Eye (tissue), 1 donor: ENCODE data around the gene EPHB1.

Experiments used
- DNase-seq: peaks from one replicate; pipeline ENCODE4 v3.0.0-alpha.2; 2015

EPHB1 gene

DNA sequence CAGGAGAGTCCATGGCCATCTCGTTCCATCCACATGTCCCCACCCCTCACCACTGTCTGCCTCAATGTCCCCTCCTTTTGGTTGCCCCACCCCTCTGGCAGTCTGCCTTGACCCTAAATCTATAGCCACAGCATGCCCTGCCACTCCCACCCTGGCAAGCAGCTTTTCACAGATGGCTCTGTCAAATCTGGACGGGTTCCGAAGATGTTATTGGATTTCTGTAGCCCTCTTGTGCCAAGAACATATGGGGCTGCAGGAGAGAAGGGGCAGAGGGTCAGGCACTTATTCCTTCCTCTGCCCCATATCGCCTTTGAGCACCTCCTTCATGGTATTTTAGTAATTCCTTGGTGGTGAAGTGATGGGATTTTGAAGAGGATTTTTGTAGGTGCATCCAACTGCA, 57.1 kb downstream of the EPHB1 start:
- DNase-seq, result no peak

GRCh38 chr3:134852893-134853351, 57.9 kb downstream of the EPHB1 start:
- DNase-seq, result no peak

DNA sequence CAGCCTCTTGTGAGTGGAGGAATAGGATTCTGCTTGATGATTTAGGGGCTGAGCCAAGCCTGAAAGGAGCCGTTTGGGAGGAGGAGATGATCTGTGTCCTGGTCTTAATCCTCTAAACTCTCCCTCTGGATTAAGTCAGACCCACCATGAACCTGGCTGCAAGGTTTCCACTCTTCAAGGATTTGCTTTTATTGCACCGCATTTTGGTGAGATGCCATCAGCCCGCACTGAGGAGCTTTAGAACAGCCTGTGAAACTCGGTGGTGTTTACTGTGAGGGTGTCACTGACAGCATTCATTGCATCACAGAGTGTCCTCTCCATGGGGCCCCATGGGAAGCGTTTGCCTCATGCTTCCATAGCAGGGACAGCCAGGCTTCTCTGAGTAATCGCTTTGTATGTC, 59.2 kb downstream of the EPHB1 start:
- peak; percentile 21 for DNase-seq

- no peak for DNase-seq
These were observed 62.3 kb downstream of the EPHB1 start for GRCh38 chr3:134857356-134857755.

DNA sequence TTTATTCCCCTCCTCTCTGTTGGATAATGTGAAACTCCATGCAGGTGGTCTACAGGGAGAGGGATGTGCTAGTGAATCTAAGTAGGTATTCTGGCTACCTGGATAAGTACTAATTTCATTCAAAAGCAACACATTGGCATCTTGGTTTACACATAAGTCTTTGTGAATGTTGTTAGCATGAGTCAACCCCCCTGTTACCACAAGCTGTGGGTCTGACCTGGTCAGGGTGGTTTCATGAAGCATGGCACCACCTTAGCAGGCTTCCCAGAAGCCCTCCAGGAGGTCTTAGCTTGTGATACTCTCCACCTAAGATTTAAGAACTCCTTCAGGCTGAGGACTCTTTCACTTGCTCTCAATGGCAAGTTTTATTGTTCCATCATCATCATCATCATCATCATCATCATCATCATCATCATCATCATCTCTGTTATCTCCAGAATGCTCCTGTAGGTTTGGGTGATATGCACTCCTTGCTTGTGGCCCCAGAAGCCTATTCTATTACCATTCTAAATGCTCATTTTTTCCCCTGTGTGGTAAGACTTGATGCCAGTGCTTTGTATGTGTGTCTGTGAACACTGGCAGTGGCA, 62.8 kb downstream of the EPHB1 start:
- DNase-seq, result no peak

GRCh38 chr3:134858441-134859035, 63.5 kb downstream of the EPHB1 start:
- DNase-seq, result no peak

DNA sequence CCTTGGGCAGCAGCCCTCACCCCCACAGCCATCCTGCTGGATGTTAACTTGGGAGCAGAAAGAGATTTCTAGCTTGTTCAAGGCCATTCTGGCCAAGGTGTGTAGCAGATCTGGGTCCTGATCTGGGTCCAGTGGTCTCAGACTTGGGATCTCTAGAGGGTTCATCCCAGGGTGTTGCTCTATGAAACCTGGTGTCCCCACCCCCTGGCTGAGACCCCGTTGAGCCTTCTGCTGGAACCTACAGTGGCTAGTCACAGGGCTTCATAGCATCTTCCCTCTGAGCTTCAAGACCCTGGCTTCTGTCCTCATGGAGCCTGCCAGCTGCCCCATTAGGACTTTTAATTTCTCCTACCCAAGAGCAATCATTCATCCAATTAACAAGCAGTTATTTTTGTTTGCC, 64.3 kb downstream of the EPHB1 start:
- no peak for DNase-seq

GRCh38 chr3:134860141-134860540, 65.1 kb downstream of the EPHB1 start:
- no peak for DNase-seq

DNA sequence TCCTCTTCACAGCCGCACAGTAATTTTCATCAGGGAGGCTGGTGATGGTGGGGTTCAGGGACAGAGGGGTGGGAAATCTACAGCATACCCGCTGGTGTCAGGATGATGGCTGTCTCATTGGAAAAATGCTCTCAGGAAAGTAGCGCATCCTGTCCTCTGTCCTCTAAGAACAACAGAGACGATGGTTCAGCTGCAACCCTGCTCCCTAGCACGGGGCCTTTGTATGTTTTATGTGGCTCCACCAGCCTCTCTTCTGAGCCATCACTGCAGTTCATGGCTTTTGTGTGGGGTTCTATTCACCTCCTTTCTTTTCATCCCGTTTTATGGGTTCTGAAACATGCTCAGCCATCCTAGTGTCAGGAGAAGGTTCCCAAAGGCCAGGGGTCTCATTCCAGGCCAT, 68.9 kb downstream of the EPHB1 start:
- DNase-seq, result no peak

DNA sequence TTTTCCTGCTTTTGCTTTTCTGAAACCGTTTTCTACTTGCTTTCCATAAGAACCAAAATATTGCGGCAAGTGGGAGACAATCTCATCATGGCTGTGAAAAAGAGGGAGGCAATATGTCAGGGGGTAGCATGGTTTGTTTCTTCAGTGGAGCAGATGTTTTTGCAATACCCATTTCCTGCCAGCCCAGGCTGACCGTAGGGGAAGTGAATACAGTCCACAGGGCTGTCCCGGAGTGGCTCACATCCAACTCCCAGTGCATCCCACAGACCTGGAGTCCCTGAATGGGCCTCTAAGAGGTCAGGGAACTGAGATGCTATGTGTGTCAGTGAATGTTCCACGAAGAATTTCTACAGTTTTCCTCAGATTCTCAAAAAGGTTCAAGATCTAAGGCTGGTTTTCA, 69.6 kb downstream of the EPHB1 start:
- DNase-seq, result no peak

GRCh38 chr3:134867277-134867676, 72.2 kb downstream of the EPHB1 start:
- DNase-seq, result no peak

- DNase-seq, result no peak
These were observed 74.2 kb downstream of the EPHB1 start for GRCh38 chr3:134869153-134869726.

DNA sequence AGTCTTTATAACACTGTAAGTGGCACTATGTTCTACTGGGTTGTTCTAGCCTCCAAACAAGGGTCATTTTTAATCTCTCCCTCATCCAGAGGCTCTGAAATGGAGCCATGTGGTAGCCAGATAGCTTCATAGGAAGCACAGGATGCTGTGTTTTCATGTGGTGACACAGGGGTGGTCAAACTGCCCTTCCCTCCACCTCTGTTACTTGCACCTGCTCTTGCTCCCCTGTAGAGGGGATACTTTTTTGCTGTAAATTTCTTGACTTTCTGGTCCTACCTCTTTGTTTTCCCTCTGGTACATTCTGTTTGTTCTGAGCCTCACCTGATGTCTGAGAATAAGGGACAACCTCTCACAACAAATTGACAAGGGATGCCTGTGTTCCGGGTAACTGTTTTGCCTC, 76.8 kb downstream of the EPHB1 start:
- DNase-seq, result no peak

DNA sequence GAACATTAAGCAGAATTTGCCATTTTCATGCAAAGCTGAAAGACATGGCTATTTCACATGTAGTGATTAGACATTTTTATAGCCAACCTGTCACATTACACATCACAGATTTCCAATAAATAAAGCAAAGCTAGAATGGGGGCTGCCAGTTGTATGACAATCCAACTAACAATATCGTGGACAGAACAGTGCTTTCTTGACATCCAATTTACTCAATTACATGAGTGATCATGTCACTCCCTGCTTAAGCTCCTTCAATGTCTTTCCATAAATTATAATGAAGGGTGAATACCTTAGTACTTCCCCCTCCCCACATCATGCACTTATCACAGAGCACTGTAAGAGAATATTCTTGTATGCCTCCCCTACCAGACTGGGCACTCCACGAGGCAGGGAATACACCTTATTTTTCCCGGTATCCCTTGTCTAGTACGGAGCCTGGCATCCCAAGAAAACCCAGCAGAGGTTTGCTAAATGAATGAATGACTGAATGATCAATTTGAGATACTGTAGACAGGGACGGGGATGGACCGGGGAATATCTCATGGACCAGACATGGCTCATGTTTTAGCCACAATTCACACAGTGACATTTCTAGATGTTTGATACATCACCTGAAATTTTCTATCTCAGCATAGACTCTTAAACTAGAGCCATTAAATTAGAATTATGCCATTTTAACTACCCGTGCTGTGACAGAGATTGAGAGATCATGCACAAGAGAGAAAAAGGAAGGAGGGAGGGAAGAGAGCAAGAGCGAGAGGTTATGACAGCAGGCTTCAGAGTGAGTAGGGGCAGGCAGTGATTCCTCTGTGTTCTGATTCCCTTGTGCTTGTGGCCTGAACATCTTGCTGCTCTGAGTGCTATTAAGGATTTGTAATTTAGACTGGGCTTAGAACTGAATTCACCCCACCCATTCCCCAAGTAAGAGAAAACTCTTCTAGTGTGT, 77.7 kb downstream of the EPHB1 start:
- no peak for DNase-seq

- DNase-seq, result no peak
These were observed 78.7 kb downstream of the EPHB1 start for GRCh38 chr3:134873789-134874188.

DNA sequence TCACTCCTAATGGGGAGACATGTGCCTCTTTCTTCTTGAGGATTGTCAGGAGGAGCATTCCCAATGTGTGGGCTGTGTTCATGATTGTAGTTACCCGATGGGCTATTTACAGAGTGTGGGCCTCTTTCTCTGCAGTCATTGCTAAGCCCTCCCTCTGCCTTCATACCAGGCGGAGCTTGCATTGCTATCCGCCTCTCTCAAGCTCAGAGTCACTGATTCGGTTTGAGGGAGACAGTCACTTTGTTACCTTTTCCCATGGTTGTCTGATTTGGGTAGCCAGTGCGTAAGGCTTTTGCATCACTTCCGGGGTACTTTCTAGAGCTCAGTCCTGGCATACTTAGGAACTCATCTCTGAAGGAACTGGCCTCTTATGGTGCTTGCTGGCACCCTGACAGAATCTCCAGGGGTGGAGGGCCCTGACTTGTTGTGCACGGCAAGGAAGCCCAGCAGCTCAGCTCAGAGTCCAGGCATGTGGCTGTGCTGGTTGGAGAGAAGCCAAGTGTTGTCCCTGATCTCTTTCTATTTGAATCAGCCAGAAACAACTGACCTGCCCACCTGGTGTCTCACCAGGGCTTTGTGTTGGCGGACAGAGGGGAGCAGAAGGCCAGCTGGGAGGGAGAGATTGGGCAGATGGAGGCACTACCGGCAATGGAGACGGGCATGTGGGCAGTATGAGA, 79.8 kb downstream of the EPHB1 start:
- peak; percentile 9 for DNase-seq

DNA sequence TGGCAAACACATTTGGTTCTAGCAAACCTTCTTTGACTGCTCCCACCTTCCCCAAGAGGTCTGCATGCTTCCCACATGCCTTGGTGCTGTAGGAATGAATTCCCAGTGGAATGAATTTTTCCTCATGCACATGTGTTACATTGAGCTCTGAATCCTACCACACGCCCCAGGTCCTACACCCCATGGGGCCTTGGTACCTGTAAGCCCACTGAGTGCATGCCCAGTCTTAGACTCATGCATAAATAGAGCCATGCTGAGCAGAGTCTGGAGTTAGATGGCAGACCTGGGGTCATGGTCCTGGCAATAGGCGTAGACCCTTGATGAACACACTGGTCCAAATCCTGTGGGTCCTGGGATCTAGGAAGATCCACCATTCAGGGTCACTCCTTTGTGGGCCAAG, 81.8 kb downstream of the EPHB1 start:
- no peak for DNase-seq

- DNase-seq, result no peak
These were observed 82.7 kb downstream of the EPHB1 start for GRCh38 chr3:134877788-134878187.

GRCh38 chr3:134879990-134880389, 84.9 kb downstream of the EPHB1 start:
- peak; percentile 56 for DNase-seq

- no peak for DNase-seq
These were observed 85.4 kb downstream of the EPHB1 start for GRCh38 chr3:134880431-134880830.

DNA sequence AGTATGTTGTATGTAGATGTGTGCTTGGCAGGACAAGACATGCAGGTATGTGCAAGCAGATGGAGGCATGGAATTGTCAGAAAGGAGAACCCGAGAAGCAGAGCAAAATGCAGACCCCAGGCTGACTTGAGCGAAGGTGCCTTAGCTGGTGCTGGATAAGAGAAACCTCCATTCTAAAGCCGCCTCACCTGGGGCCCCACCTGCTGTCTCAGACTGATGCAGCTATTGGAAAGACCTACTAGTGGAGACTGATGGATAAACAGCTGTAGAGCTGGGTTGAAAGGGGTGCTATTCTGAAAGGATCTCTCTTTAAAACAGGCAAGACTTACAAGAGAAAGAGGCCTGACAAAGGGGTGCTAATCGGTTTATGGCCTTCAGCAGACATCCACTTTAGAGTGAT, 86.2 kb downstream of the EPHB1 start:
- no peak for DNase-seq

DNA sequence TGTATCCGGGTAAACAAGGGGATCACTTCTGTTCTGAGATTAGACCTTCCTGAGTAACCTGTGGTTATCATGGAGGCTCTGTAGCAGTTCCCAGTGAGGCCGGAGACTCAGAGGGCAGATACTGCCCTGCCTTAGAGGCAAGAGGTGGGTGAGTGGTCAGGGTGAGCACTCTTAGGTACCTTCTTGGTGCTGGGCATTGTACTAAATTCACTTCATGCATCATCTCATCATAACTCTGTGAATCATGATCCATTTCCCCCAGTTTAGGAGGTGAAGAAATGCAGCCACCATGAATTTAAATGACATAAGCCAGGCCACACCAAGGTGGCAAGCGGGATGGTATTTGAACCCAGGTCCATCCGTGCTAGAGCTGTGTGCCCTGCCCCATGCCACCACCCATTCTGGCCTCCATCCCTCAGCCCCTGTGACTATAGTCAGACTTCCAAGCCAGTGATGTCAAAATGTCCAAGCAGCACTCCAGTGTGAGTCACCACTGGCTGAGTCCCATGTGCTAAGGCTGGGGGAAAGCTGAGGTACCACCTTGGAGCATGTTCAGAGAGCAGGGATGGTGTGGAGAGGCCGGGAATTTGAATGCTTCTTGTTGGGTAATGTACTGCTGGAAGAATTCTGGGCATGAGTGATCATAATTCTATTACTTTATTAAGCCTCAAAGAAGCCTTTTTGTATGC, 88.8 kb downstream of the EPHB1 start:
- no peak for DNase-seq
